Activated effector memory CD4-positive, alpha-beta T cell treated with anti-CD3 and anti-CD28 coated beads, Interleukin-2, amount 50 U/mL, for 16 hours (primary cell): ENCODE data around the gene ZCCHC18.
"Not testable (repeated sequence)": the region's sequence is repeated elsewhere in the genome, so short reads cannot be mapped to it uniquely, and the experiment has no call there.

ENCODE experiments used
- DNase-seq: peaks from one replicate; pipeline ENCODE4 v3.0.0-alpha.2; 2020

Gene ZCCHC18

DNA sequence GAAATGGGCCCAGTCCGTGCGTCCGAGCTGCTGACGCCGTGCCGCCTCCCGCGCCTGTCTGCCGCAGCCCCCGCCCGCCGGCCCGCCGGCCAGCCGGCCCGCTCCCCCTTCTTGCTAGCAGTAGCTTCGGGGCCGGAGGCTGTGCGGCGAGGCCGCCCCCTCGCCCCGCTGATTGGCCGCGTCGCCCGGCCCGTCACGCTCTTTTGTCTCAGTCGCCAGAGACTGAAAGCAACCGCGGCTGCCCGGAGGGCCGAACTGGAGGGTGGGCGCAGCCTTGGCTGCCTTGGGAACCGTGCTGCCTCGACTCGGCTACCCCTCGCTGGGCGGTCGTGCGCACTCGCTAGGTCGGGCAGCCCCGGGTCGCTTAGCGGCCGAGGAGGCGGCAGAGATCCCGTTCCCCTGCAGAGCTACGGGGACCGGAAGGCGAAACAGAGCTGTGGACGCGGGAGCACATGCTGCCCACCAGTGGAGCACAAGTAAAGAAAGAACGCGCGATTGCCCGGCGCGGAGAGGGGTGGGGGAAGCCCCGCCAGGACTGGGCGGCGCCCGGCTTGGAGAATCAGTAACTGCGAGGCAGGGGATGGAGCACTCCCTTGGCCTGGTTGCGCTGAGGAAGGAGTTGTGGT, at the start of gene ZCCHC18:
TSS of gene ZCCHC18 (plus strand) at position 198 of the 626 bp plus-strand sequence. CDS start 1,589 bp downstream, outside the sequence.
- peak; percentile 78 for DNase-seq

DNA sequence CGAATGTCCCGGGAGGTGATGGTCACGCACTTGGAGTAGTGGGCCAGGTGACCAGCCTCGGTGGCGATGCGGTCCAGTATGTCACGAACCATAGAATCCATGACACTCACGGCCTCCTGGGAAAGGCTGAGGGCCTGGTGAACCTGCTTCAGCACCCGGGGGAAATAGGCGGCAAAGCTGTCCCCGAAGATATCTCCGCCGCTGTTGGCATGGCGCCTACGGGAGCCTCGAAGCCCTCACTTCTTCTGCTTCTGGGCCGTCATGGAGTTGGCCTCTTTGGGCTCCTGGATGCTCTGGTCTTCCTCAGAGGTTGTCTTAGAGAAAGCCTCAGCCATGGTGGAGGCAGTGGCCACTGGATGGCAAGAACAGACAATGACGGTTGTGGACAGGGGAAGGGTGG, 49.7 kb upstream of the ZCCHC18 start:
- not testable (repeated sequence) for DNase-seq

DNA sequence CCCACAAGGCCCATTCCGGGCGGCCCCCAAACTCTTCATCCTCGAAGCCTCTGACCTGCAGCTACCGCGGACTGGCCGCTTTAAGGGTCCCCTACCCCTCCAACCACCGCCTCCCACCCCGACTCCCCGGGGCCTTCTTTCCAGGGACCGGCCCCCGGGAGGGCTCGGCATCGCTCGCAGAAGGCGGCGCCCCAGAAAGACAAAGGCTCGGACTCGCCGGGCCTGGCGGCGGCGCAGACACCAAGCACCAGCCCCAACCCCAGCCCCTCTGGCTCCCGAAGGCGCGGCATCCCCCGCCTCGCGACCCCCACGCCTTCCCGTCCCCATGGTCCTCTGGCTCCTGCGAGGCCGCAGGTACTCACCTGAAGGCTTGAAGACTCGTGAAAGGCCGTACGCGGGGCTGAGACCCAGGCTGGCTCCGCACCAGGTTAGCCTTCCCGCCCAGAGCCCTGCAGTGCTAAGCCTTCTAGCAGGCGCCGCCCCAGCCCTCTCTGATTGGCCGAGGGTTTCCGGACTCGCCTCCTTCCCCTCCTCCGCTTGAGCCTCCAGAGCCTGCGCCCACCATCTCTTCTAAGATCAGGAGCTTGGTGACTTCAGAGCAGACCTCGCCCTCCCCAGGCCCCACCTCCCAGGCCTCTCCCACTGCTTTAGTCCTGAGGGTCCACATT, 36.4 kb upstream of the ZCCHC18 start, which contains the start of gene TMSB15C:
TSS of gene TMSB15C (minus strand) at position 459 of the 668 bp plus-strand sequence.
- not testable (repeated sequence) for DNase-seq

DNA sequence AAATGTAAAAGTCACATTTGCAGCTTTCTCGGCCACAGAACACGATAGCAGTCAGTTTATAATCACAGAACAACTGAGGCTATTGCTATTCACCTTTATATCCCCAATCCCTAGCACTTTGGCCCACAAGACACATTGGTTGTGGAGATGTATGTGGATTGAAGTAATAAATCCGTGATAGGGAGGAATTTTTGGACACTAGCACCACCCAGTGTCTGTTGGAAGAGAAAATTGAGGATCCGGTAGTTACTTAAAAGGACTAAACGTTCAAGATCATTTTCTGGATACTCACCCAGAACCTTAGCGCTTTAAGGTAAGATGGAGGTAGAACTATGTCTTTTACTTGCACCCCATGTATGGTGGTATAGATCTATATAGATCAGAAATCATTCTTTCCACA, 34.5 kb upstream of the ZCCHC18 start:
- DNase-seq: not testable (repeated sequence)

DNA sequence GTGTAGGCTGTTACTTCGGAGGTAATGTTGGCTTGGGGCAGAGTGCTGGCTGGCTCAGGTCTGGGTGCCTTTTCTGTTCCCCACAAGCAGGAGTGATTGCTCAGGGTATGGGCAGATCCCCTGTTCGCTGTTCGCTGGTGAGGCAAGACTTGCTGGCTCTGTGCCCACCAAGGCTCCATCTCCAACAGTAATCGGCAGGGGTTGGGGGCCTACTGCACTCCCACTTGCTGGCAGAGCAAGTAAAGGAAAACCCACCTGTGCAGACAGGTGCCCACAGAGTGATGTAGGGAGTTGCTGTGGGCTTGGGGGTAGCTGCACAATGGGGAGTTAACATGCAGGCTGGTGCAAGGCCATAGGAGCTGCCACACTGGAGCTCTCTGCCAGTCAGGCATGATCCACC, 28.3 kb upstream of the ZCCHC18 start:
- DNase-seq: no peak

DNA sequence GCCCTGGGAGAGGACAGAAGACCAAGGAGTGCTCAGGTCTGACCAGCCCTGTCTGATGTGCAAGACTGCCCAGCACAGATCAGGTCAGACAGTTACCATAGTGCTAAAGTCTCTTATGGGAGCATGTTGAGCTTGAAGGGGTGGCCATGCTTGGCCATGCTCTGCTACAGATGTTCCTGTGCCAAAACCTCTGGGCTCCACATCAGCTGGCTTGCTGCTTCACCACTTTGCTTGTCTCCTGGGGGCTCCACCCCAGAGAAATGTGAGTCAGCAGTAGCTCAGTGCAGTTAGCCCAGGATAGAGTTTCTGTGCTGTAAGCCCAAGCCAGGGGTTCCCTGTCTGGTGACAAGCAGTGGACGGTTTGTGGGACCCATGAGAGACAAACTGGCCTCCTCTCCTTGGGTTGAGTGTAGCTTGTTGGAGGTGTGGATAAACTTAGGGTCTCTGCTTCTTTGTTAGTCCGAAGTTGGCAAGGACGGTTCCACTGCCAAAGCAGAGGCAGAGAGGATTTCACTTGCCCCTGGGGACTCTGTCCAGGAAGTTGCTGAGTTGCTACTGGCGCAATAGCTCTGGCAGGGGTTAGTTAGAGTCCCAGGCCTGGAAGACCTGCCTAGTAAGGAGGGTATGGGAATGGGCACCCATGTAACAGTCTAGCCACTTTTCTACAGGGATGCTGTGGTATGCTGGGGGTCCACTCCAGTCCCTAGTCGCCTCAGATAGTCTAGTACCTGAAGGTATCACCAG, 27.6 kb upstream of the ZCCHC18 start:
- no peak for DNase-seq

DNA sequence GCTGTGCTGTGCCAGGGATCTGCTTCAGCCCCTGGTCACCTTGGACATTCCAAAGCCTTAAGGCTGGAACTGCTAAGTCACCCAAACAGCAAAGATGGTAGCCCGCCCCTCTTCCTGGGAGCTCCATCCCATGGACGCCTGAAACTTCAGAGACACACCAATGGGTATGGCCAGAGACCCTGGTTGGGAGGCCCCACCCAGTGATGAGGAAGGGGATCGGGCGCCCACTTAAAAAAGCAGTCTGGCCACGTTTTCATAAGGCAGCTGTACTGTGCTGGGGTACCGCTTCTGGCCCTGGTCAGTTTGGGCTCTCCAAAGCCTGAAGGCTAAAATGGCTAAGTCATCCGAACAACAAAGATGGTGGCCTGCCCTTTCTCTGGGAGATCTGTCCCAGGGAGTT, 26.8 kb upstream of the ZCCHC18 start:
- no peak for DNase-seq

DNA sequence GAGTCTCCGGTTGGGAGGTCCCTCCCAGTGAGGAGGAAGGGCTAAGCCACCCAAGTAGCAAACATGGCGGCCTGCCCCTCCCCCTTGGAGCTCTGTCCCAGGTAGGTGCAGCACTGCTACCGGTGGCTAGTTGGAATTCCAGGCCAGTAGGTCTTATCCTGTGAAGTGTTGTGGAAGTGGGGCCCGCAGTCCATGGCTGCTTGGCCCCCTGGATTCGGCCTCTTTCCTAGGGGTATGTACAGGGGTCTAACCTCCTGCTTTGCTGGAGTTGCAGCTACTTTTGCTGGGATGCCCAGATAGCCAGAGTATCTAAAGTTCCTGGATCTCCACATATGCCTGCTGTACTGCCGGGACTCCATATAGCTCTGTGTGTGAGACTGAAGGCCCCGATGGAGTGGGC, 26.4 kb upstream of the ZCCHC18 start:
- no peak for DNase-seq

DNA sequence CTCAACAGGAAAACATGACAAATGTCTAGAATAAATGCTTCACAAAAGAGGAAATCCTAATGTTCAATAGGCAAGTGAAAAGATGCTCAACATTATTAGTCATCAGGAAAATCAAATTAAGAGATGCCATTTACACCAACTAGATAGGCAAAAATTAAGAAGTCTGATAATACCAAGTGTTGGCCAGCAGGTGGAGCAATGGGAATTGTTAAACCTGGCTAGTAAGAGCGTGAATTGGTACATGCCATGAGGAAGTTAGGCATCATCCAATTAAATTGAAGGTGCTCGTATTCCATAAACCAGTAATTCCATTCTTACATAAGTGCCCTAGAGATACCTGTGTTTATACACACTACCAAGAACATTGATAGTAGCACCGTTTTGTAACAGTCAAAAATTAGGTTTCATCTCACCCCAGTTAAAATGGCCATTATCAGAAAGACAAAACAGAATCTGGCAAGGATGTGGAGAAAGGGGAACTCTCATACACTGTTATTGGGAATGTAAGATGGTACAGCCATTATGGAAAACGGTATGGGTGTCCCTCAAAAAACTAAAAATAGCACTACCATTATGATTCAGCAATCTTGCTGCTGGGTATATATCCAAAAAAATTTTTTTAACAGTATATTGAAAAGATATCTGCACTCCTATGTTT, 14.0 kb upstream of the ZCCHC18 start:
- DNase-seq: peak; percentile 72

DNA sequence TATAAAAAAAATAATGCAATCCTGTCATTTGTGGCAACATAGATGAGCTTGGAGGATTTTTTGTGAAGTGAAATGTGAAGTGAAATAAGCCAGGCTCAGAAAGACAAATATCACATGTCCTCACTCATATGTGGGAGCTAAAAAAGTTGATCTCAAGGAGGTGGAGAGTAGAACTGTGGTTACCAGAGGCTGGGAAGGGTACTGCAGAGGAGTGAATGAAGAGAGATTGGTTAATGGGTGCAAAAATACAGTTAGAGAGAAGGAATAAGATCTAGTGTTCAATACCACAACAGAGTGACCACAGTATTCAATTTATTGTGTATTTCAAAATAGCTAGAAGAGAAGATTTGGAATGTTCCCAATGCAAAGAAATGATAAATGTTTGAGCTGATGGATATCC, 13.4 kb upstream of the ZCCHC18 start:
- DNase-seq: no peak

DNA sequence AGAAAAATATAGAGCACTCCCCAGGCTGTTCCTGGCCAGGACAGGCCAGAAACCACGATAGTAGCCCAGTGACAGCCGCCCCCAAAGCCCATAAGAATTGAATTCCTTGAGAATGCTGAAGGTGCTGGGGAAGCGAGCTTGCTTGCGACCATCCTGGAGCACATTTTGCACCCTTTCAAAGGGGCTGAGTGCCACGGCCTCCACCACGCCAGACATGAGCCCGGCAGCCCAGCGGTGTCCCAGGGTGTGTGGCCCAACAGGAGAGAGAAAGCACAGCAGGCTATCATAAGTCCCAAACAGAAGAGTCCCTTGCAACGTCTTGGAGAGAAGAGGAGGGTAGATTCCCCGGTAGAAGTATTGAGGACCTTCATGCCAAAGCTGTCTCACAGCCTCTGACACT, 7.6 kb upstream of the ZCCHC18 start:
- no peak for DNase-seq

DNA sequence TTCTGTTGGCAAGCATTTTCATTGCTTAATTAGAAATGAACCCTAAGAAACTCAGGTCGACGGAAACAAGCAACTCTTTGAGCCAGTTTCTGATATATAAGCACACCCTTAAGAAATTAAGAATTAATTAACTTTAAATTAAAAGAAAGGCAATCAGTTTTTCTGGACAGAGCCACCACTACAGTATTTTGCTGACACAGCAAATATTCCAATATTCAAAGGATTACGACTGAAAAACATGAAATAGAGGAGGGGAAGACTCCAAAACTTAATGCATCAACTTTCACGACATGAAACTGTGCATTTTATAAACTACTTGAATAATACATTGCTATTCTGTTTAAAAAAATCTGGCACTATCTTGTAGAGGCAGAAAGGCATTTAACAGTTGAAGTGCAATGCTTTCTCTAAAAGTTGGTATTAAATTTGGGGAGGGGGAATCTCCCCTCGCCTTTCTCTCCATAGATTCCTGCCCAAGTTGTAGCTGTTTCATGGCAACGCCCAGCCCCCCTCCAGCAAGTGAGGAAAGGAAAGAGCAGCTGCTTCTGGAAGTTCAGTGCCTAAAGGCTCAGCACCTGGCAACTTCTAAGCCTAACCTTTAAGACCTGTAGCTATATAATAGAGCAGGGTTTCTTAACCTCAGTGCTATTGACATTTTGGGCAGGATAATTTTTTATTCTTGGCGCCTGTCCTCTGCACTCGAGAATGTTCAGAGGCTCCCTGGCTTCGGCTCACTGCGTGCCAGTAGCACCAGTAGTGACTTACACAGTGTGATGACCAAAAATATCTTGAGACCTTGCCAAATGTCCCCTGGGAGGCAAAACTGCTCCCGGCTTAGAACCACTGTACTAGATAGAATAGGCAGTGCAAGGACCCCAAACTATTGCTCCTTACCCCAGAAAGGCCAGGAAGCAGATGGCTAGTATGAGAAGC, 6.7 kb upstream of the ZCCHC18 start:
- DNase-seq: no peak

DNA sequence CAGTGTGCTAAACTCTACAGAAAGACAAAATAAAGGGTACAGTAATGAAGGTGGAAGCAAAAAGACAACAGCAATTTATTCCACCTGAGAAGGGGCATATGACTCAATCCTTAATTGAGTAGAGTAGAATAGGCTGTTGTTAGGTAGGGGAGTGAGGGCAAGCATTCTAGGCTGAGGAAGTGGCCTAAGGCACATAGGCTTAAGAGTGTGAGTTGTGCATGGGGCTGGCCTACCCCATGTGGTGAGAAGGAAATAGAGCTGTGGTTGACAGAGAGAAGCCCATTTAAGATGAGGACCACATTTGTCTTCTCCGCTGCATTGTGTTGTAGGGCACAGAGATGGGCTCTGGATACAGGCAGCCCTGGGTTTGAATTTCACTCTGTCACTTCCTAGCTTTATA, 3.4 kb upstream of the ZCCHC18 start:
- no peak for DNase-seq

DNA sequence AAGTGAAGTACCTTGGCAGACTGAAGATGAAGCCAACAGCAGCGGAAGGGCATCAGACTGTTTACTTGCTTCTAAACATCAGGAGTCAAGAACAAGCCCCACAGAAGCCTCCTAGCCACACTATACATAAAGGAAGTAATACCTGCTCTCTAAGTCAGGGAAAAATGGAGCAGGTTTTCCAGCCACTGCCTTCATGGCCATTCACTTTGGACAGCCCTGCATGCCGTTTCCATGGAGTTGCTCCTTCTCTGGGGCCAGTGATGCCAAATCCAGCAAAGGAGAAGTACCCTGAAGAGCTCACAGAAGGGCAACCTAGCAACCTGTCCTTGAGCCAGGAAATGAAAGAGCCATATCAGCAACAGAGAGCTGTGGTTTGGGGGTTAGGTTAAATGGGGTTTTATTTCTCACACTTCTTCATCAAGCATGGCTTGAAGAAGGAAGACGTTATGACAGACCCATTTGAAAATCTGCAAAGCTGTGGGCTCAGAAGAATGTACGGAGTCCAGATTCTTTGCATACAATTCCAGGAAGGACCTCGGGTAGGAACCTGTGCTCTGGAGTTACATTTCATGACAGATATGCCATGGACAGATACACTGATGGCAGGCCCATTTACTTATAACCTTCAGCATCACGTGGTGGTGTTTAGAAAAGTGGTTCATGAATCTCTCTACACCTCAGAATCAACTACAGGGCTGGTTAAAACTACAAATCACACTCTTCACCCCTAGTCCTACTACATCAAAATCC, 1.7 kb upstream of the ZCCHC18 start:
- not testable (repeated sequence) for DNase-seq

DNA sequence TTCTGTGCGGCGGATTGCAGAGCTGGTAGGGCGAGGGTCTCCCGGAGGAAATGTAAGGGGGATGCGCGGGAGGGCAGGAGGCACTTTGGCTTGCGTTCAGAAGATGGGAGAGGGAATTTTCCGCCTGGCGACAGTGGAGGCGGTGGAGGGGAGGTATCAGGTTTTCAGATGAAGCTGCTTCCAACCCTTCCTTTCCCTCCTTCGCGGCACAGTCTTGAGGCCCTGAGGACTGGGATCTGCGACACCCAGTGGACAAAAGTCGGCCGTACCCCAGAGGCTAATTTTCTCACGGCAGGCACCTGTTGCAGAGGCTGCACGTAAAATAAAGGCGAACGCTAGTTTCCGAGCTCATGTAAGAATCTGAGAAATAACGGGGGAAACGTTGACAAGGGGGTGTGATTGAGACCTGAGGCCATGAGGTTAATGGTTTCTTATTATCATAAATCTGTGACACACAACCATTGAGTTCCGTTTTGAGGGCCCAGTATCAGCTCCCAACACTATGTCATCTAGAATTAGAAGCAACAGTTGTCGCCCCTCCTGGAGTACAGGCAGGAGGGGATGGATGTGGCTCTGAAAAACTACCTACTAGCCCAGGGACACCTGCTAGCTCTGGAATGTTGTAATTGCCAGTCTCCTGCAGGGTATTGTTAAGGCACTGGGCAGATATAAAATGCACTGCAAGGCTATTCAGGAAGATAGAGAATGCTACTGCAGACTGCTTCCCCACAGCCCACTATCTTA, 1.1 kb downstream of the ZCCHC18 start:
- peak; percentile 82 for DNase-seq

DNA sequence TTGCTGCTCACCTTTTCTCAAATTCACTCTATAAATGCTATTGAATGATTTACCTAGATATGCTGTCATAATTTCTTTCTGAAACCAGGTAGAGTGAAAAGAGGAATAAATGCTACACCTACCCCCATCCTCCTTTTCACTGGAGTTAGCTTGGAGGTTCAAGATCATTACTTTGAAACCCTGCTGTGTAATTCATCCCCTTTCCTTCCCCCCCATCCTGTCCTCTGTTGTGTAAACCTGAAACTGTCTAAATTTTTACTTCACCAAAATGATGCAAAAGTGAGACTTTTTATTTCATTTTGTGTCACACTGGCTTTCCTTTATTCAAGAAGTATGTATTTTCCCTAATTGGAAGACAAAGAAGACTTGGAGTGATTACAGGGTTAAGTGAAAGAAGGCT, 5.4 kb downstream of the ZCCHC18 start:
- DNase-seq: no peak

DNA sequence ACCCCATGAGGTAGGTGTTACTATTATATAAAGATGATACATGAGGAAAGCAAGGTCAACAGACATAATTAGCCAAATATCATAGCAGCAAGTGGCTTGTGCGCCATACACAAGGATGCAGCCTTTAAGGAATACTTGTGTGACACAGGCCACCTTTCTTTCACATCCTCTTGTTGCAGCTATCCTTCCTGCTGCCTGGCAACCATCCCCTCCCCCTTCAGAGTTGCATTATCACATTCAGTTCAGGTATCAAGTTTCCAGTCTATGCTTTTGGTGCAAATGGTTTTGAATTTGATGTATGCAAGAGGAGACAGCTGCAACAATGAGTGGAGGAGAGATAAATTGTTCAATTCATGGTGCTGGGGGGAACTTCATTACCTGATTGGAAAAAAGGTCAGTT, 6.4 kb downstream of the ZCCHC18 start:
- no peak for DNase-seq

DNA sequence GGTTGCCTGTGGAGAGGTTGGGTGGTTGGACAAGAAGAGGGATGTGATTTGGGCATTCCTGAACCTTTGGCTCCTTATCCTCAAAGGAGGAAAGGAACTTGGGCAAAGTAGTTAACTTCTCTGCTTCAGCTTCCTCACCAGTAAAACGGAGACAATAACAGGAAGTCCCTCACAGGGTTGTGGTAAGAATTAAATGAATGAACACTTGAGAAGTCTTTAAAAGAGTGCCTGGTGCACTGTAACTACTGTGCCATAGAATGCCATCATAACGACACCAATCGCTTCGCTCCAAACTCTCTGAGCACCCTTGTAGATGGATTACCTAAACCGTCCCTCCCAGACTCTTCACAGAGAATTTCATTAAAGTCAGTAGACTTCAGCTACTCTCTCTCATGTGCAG, 10.5 kb downstream of the ZCCHC18 start:
- no peak for DNase-seq

DNA sequence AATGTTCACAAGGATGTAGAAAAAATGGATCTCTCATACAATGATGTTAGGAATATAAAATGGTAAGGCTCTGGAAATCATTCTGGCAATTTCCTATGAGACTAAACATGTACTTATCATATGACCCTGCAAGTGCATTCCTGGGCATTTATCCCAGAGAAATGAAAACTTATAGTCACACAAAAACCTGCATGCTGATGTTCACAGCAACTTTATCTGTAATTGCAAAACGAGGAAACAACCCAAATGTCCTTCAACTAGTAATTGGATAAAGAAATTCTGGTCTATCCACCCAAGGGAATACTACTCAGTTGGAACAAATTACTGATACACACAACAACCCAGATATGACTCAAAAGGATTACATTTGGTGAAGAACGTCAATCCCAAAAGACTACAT, 14.5 kb downstream of the ZCCHC18 start:
- DNase-seq: no peak

DNA sequence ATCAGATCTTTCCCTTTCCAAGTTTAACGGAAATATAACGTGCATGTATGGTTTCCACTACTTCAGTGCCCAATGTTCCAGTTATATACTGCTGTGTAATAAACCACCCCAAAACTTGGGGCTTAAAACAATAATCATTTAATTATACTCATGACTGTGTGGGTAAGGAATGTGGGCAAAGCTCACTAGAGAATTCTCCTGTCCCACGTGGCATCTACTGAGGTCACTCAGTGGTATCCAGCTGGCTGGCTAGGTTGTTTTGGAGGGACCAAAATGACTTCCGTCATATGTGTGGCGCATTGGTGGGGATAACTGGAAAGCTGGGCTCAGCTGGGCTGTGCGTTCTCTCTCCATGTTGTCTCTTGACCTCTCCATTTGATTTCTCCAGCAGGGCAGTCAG, 18.5 kb downstream of the ZCCHC18 start:
- DNase-seq: no peak
